Cardiac muscle cell (in vitro differentiated cells and primary cell): ENCODE data around the gene CLEC19A. TPM values are rescaled to one million over a fixed set of nuclear protein-coding genes. Genes with fewer than 3 reads are reported as not detected.

Experiments
- DNase-seq, 2 donors: peaks; one replicate each; pipeline versions ENCODE4 v3.0.0 to v3.0.0-alpha.2; 2010 to 2017; ENCODE audit warnings: low read depth in 1 of 2, low spot score in 1 of 2
- H3K27ac ChIP-seq: fragments of 200-600 bp; sonication (generic); 2 replicates; pipeline ENCODE4 v1.5.1; 2016
- H3K27me3 ChIP-seq: fragments of 200-600 bp; sonication (generic); 2 replicates; pipeline ENCODE4 v1.6.0; 2016; ENCODE audit warnings: control low read depth
- H3K36me3 ChIP-seq: fragments of 200-600 bp; sonication (generic); 2 replicates; pipeline ENCODE4 v1.5.1; 2016; ENCODE audit warnings: control low read depth
- H3K4me1 ChIP-seq: fragments of 200-600 bp; sonication (generic); 2 replicates; pipeline ENCODE4 v1.8.1; 2017; ENCODE audit warnings: low read depth, mild to moderate bottlenecking, mixed run types
- H3K4me3 ChIP-seq: fragments of 200-600 bp; sonication (generic); 2 replicates; pipeline ENCODE4 v1.5.1; 2016; ENCODE audit warnings: mild to moderate bottlenecking
- H3K9me3 ChIP-seq: fragments of 200-600 bp; sonication (generic); 2 replicates; pipeline ENCODE4 v1.5.1; 2017; ENCODE audit warnings: low read depth, mild to moderate bottlenecking, control low read depth
- CTCF ChIP-seq: IDR thresholded peaks from 2 replicates; pipeline ENCODE4 v1.5.1; 2012; ENCODE audit warnings: low read depth, mild to moderate bottlenecking, low read length
- polyA plus RNA-seq: library from polyadenylated mRNA; unstranded; fragments of >200 nt; fragmentation: Nextera tagmentation; extraction: Ambion mirVana; gene quantifications from 2 replicates; pipeline ENCODE4 v1.2.1, GENCODE V29; 2016
- total RNA-seq: library from RNA; depleted of rRNA; stranded (reverse); fragments of >200 nt; gene quantifications from 2 replicates; pipeline ENCODE4 v1.2.3, GENCODE V29; 2016

CLEC19A gene
- total and polyA plus RNA-seq, 2 experiments from 2014 or later, result not detected

DNA sequence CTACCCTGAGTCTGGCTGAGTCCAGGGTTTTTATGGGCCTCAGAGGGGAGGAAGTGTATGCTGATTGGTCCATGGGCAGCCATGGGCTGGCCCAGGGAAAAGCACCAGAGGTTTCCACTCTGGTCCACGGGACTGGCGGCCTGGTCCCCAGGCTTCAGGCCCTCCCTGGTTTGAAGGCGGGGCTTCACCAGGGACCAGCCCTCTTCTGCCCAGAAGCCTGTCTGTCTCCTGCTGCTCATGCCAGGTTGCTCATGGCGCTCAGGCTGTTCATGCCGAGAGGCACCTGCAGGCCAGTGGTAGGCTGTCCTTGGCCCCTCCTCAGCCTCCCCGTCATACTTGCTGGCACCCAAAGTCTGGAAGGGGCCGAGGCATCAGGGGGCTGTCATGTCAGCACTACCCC lies 45.0 kb upstream of the CLEC19A start:
- DNase-seq, result no peak
- no peak overlapping the region for H3K4me3 ChIP-seq
- H3K9me3 ChIP-seq, result no peaks in the 10 kb centered on the region
- TF ChIP-seq CTCF, result no peak
- no peaks in the 10 kb centered on the region for H3K36me3 ChIP-seq
- H3K4me1 ChIP-seq, result no peaks in the 10 kb centered on the region
- no peak overlapping the region for H3K27ac ChIP-seq
- H3K27me3 ChIP-seq, result no peaks in the 10 kb centered on the region

DNA sequence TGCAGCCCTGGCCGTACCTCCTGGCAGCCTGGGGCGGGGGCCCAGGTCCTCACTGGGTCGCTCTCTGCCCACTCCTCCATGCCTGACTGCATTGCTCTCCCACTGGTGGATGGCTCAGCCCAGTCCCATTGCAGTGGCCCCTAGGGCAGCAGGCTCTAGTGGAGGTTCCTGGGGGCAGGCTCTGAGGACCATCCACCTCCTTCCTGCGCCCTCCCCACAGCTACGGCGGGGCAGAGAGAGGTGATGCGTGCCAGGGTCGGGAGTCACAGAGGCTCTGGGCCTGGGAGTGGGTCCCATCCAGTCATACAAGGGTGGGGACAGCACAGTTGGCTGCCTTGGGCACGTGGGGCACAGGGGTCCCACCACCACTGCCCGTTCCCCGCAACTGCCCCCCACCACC lies 44.0 kb upstream of the CLEC19A start:
- Histone ChIP-seq H3K4me1 (no peaks in the 10 kb centered on the region), H3K4me3 (no peak overlapping the region), H3K27me3 (no peaks in the 10 kb centered on the region), H3K9me3 (no peaks in the 10 kb centered on the region), H3K36me3 (no peaks in the 10 kb centered on the region), H3K27ac (no peak overlapping the region)
- TF ChIP-seq CTCF, result no peak
- DNase-seq, result no peak

- H3K4me1 ChIP-seq, result no peaks in the 10 kb centered on the region
Measured at GRCh38 chr16:19242186-19242585, 43.3 kb upstream of the CLEC19A start.

GRCh38 chr16:19242987-19243575 lies 42.5 kb upstream of the CLEC19A start:
- no peaks in the 10 kb centered on the region for H3K36me3 ChIP-seq
- DNase-seq, result no peak
- no peaks in the 10 kb centered on the region for H3K9me3 ChIP-seq
- TF ChIP-seq CTCF, result no peak
- H3K27ac ChIP-seq, result no peak overlapping the region
- no peaks in the 10 kb centered on the region for H3K4me1 ChIP-seq
- no peaks in the 10 kb centered on the region for H3K27me3 ChIP-seq
- H3K4me3 ChIP-seq, result no peak overlapping the region

More at GRCh38 chr16:19242186-19242585, 43.3 kb upstream of the CLEC19A start:
- H3K27me3 ChIP-seq, result no peaks in the 10 kb centered on the region
- H3K9me3 ChIP-seq, result no peaks in the 10 kb centered on the region
- H3K4me3 ChIP-seq, result no peak overlapping the region
- no peak for TF ChIP-seq CTCF
- H3K36me3 ChIP-seq, result no peaks in the 10 kb centered on the region
- no peak for DNase-seq
- H3K27ac ChIP-seq, result no peak overlapping the region

- Histone ChIP-seq H3K27ac (no peak overlapping the region), H3K36me3 (no peaks in the 10 kb centered on the region), H3K27me3 (no peaks in the 10 kb centered on the region), H3K4me1 (no peaks in the 10 kb centered on the region), H3K9me3 (no peaks in the 10 kb centered on the region), H3K4me3 (no peak overlapping the region)
- no peak for TF ChIP-seq CTCF
- no peak for DNase-seq
Measured at GRCh38 chr16:19245326-19245925, 40.1 kb upstream of the CLEC19A start.
